ENCODE data around the gene TANGO2. TPM values are rescaled to one million over a fixed set of nuclear protein-coding genes. Genes with fewer than 3 reads are reported as not detected.

TANGO2 gene
- total RNA-seq, 1 experiment from 2014 or later = 14.6 TPM

DNA sequence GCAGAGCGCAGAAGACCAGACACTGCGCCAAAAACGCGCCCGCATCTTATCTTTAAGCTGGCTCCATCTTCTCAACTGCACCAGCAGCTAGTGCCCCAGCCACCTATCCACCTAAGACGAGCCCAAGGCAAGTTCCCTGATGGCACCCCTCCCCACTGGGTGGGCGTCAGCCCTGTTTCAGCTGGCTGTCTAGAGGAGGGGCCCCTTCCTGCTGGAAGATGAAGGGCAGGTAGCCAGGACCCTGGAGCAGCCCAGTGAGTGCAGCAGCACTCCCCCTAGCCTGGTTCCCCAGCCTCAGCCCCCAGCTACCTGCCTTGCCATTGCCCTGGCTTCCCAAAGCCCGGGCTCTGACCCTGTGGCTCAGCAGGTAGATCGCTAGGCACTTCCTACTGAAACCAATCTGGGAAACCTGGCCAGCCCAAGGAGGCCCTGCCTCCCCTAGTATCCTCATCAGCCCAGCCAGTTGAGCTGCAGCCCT lies 32.5 kb upstream of the TANGO2 start:
- TF ChIP-seq, protein P1, sequence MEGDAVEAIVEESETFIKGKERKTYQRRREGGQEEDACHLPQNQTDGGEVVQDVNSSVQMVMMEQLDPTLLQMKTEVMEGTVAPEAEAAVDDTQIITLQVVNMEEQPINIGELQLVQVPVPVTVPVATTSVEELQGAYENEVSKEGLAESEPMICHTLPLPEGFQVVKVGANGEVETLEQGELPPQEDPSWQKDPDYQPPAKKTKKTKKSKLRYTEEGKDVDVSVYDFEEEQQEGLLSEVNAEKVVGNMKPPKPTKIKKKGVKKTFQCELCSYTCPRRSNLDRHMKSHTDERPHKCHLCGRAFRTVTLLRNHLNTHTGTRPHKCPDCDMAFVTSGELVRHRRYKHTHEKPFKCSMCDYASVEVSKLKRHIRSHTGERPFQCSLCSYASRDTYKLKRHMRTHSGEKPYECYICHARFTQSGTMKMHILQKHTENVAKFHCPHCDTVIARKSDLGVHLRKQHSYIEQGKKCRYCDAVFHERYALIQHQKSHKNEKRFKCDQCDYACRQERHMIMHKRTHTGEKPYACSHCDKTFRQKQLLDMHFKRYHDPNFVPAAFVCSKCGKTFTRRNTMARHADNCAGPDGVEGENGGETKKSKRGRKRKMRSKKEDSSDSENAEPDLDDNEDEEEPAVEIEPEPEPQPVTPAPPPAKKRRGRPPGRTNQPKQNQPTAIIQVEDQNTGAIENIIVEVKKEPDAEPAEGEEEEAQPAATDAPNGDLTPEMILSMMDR (conservative IDR thresholded peaks at IDR 0.05) = no peak
- H3K27me3 ChIP-seq (ENCODE audit: insufficient read depth, low read length) = no peaks in the 10 kb centered on the region
- H3K27ac ChIP-seq (ENCODE audit: insufficient read length, low read depth, low read length) = no peak overlapping the region
- H4K5ac ChIP-seq (ENCODE audit: insufficient read length, low read depth, low read length) = no peak overlapping the region
- no peak overlapping the region for H2AFZ ChIP-seq (ENCODE audit: low read length)
- no peak overlapping the region for H3K4me2 ChIP-seq (ENCODE audit: insufficient read depth, insufficient read length, low read length)
- no peaks in the 10 kb centered on the region for H3K9me3 Mint-ChIP-seq
- no peak overlapping the region for H2BK5ac ChIP-seq (ENCODE audit: insufficient read length, low read length)
- no peaks in the 10 kb centered on the region for H3K27me3 Mint-ChIP-seq (ENCODE audit: low read depth)
- no peaks in the 10 kb centered on the region; a peak in 1 of 7 replicates for H3K36me3 Mint-ChIP-seq (ENCODE audit: insufficient read depth in 1 of 3, low read depth in 3 of 3)
- WGBS (ENCODE audit: extremely low coverage, insufficient read length, low lambda C conversion rate) = no CpG with 5 or more reads among the region's 9 CpGs
- H3K4me1 ChIP-seq (ENCODE audit: insufficient read depth, low read length) = no peaks in the 10 kb centered on the region; the same call in 1 of the 2 replicates
- H3K23me2 ChIP-seq (ENCODE audit: insufficient read length, low read depth, low read length, poor library complexity, severe bottlenecking) = no peaks in the 10 kb centered on the region
- no peak overlapping the region for H3K9ac ChIP-seq (ENCODE audit: extremely low read depth, insufficient read length, low read length)
- no peak overlapping the region for H3K56ac ChIP-seq (ENCODE audit: insufficient read length, low read depth, low read length)
- no peaks in the 10 kb centered on the region for H3K9me3 ChIP-seq (ENCODE audit: control insufficient read depth, low read depth, low read length)
- no peaks in the 10 kb centered on the region for H3K79me2 ChIP-seq (ENCODE audit: insufficient read depth, low read length)
- DNase-seq = no peak
- no peak overlapping the region for H3K4ac ChIP-seq (ENCODE audit: low read depth, low read length)
- no peak overlapping the region for H4K91ac ChIP-seq (ENCODE audit: insufficient read length, low read depth, low read length)
- no peak overlapping the region for H3K18ac ChIP-seq (ENCODE audit: insufficient read length, low read depth, low read length)
- H3K27ac Mint-ChIP-seq = no peak overlapping the region
- H3K4me1 Mint-ChIP-seq = peaks cover 5 to 20% of the 10 kb centered on the region in 2 experiments; a peak in 3 of 4 replicates
- no peak overlapping the region for H2BK12ac ChIP-seq (ENCODE audit: insufficient read length, low read depth, low read length)
- no peak overlapping the region for H4K8ac ChIP-seq (replicated peaks; ENCODE audit: insufficient read length, low read depth, low read length)
- no peak overlapping the region for H3K14ac ChIP-seq (ENCODE audit: insufficient read depth, low read length)
- H3T11ph ChIP-seq (ENCODE audit: low read length) = no peak overlapping the region
- H3K23ac ChIP-seq (ENCODE audit: insufficient read length, low read depth, low read length) = no peak overlapping the region
- no peak overlapping the region for H2AK5ac ChIP-seq (ENCODE audit: insufficient read length, low read length)
- H4K20me1 ChIP-seq (ENCODE audit: control insufficient read depth, insufficient read depth, insufficient read length) = peaks cover 3% of the 10 kb centered on the region
- H2BK15ac ChIP-seq (ENCODE audit: low read depth, low read length) = no peak overlapping the region
- 0 out of 5 replicates have a peak overlapping the region, but pooled peaks of 1 of the 2 experiments have one; percentile 27 for H3K4me3 Mint-ChIP-seq
- H2BK120ac ChIP-seq (ENCODE audit: low read depth, low read length, poor library complexity, severe bottlenecking) = no peak overlapping the region
- H3K79me1 ChIP-seq (ENCODE audit: insufficient read depth, low read depth, low read length, poor library complexity, severe bottlenecking) = peaks cover 4% of the 10 kb centered on the region
- H2BK20ac ChIP-seq (ENCODE audit: low read depth, low read length, poor library complexity, severe bottlenecking) = no peak overlapping the region
